H1 (cell line): ENCODE results near the gene FRMD4A. TPM values are rescaled to one million over a fixed set of nuclear protein-coding genes. Genes with fewer than 3 reads are reported as not detected.

Experiments
- polyA plus RNA-seq, 7 experiments: library from polyadenylated mRNA; depleted of rRNA in 3 of 7; stranded (reverse) in 5 of 7; unstranded in 2 of 7; fragments of >200 nt in 5 of 7; fragments of 200-250 nt in 2 of 7; gene quantifications; 1 replicate in 5 of 7; 2 replicates in 1 of 7; 4 replicates in 1 of 7; pipeline versions ENCODE4 v1.2.1 to v1.2.3, GENCODE V29; 2011 to 2013; ENCODE audit warnings: missing spikeins in 2 of 7, mixed read lengths in 2 of 7
- total RNA-seq: library from RNA; stranded (reverse); fragmentation: NEBNext Ultra II Directional; extraction: Animal tissue kit (Norgen Biotek cat#: 25700); gene quantifications from 2 replicates; pipeline ENCODE4 v1.2.1, GENCODE V29; 2021
- TF ChIP-seq, protein P1 (sequence below): IDR thresholded peaks from 2 replicates; pipeline ENCODE4 v1.6.1; 2012; ENCODE audit warnings: inconsistent platforms

Gene FRMD4A
- total and polyA plus RNA-seq, 2 of the 8 experiments (the other 6 are each of a cell fraction or from before 2014, with no cell fraction given) = 38.6 to 39.6 TPM

DNA sequence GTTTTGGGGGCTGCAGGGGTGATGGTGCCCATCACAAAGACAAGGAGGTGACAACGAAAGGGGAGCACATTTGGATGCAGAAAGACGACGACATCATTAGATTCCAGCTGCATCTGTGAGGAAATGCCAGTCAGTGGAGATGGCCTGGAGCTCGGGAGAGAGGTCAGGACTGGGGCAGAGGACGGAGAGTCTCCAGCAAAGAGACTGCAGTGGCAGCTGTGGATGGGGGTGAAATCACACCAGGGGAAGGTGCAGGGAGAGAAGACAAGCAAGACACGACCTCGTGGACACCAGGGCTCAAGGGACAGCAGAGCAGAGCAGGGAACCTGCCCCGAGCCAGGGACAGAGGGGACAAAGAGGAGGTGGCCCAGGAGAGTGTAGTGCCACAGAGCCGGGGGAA, 540.5 kb downstream of the FRMD4A start (continued):
- TF ChIP-seq, protein P1, sequence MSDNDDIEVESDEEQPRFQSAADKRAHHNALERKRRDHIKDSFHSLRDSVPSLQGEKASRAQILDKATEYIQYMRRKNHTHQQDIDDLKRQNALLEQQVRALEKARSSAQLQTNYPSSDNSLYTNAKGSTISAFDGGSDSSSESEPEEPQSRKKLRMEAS = no peak
